Endothelial cell of umbilical vein (primary cell): ENCODE results near the gene GID4. TPM values are rescaled to one million over a fixed set of nuclear protein-coding genes. Genes with fewer than 3 reads are reported as not detected.

Source experiments
- BruUV-seq: library from RNA; stranded (reverse); fragments of 400-500 nt; replicated peaks from 2 replicates; lab custom pipeline; 2021; lab: Mats Ljungman, UMichigan
- CTCF ChIA-PET: fragments of 300-600, 350-600 bp; sonication (Branson Sonifier 250); formaldehyde crosslinking; loops from one replicate; lab custom pipeline; 2021; ENCODE audit warnings: antibody characterized with exemption, inconsistent platforms; lab: Charles Lee
- POLR2A ChIA-PET: fragments of 300-600, 350-600 bp; sonication (Branson Sonifier 250); formaldehyde crosslinking; loops from one replicate; lab custom pipeline; 2021; ENCODE audit warnings: antibody characterized with exemption, inconsistent platforms; lab: Charles Lee
- DNase-seq: peaks from one replicate; pipeline ENCODE4 v3.0.0-alpha.2; 2011; ENCODE audit warnings: low read depth, low spot score
- FAIRE-seq: peaks from 2 replicates; lab custom pipeline; 2011; peaks lifted over from hg19 to GRCh38; lab: Jason Lieb, UNC
- H2AFZ ChIP-seq: 2 replicates; pipeline ENCODE4 v1.6.0; 2012; ENCODE audit warnings: low read depth, low read length, control low read depth, inconsistent platforms
- H3K27ac ChIP-seq: 2 replicates; pipeline ENCODE4 v1.5.1; 2011; ENCODE audit warnings: low read depth, mild to moderate bottlenecking, control low read depth, low read length, moderate library complexity; ENCODE audit not compliant: insufficient read depth
- H3K27me3 ChIP-seq, 2 experiments: 2 replicates each; pipeline versions ENCODE4 v1.6.0 to v1.6.1; 2011; ENCODE audit warnings: low read length in 2 of 2, mixed read lengths in 1 of 2; ENCODE audit not compliant: control insufficient read depth in 2 of 2, insufficient read depth in 2 of 2
- H3K36me3 ChIP-seq, 2 experiments: 2 replicates in 1 of 2; 3 replicates in 1 of 2; pipeline ENCODE4 v1.5.1; 2011; ENCODE audit warnings: low read length in 2 of 2, mild to moderate bottlenecking in 1 of 2, moderate library complexity in 1 of 2; ENCODE audit not compliant: control insufficient read depth in 2 of 2, insufficient read depth in 2 of 2; ENCODE audit errors: extremely low read depth in 1 of 2
- H3K4me1 ChIP-seq: 3 replicates; pipeline ENCODE4 v1.5.1; 2011; ENCODE audit warnings: mild to moderate bottlenecking, low read length; ENCODE audit not compliant: control insufficient read depth, insufficient read depth; ENCODE audit errors: extremely low read depth
- H3K4me2 ChIP-seq: 2 replicates; pipeline ENCODE4 v1.6.1; 2011; ENCODE audit warnings: low read length, control low read depth, mixed read lengths; ENCODE audit not compliant: insufficient read depth
- H3K4me3 ChIP-seq, 3 experiments: fragments of 200-600 bp in 1 of 3; sonication (generic), shearing (Covaris generic) in 1 of 3; replicated peaks in 1 of 3; 2 replicates each; pipeline ENCODE4 v1.5.1; 2011 to 2016; ENCODE audit warnings: control low read depth in 3 of 3, low read length in 3 of 3, mild to moderate bottlenecking in 2 of 3, inconsistent platforms in 1 of 3, low read depth in 1 of 3, moderate library complexity in 1 of 3; ENCODE audit not compliant: insufficient read depth in 1 of 3
- H3K79me2 ChIP-seq: 2 replicates; pipeline ENCODE4 v1.6.0; 2012; ENCODE audit warnings: low read length, inconsistent platforms; ENCODE audit not compliant: control insufficient read depth, insufficient read depth
- H3K9ac ChIP-seq: replicated peaks from 2 replicates; pipeline ENCODE3; 2011; ENCODE audit warnings: low read length, control low read depth; ENCODE audit not compliant: insufficient read depth; ENCODE audit errors: extremely low read depth
- H3K9me1 ChIP-seq: replicated peaks from 3 replicates; pipeline ENCODE4 v1.6.0; 2011; ENCODE audit warnings: mild to moderate bottlenecking, low read length; ENCODE audit not compliant: control insufficient read depth, insufficient read depth; ENCODE audit errors: extremely low read depth
- H3K9me3 ChIP-seq: replicated peaks from 2 replicates; pipeline ENCODE4 v1.5.1; 2012; ENCODE audit warnings: low read length, inconsistent platforms; ENCODE audit not compliant: control insufficient read depth, insufficient read depth
- H4K20me1 ChIP-seq: replicated peaks from 2 replicates; pipeline ENCODE3; 2011; ENCODE audit warnings: mild to moderate bottlenecking, low read length; ENCODE audit not compliant: control insufficient read depth, insufficient read depth; ENCODE audit errors: extremely low read depth
- CTCF ChIP-seq, 2 donors: IDR thresholded peaks; 1 replicate in 1 of 2; 2 replicates in 1 of 2; pipeline ENCODE4 v1.5.1; 2011; ENCODE audit warnings: low read length in 2 of 2, mild to moderate bottlenecking in 2 of 2, moderate library complexity in 2 of 2, control low read depth in 1 of 2, inconsistent platforms in 1 of 2, low read depth in 1 of 2; ENCODE audit not compliant: insufficient read depth in 1 of 2; ENCODE audit errors: extremely low read depth in 1 of 2
- EZH2 ChIP-seq: IDR thresholded peaks from 2 replicates; pipeline ENCODE4 v1.6.1; 2012; ENCODE audit warnings: borderline replicate concordance, low read depth, mild to moderate bottlenecking, moderate library complexity, low read length, inconsistent platforms; ENCODE audit not compliant: severe bottlenecking
- FOS ChIP-seq: IDR thresholded peaks from 2 replicates; pipeline ENCODE4 v1.6.1; 2011; ENCODE audit warnings: mild to moderate bottlenecking, low read length, moderate library complexity, borderline replicate concordance; ENCODE audit not compliant: insufficient read depth
- JUN ChIP-seq: IDR thresholded peaks from 2 replicates; pipeline ENCODE4 v1.6.1; 2011; ENCODE audit warnings: borderline replicate concordance, low read depth; ENCODE audit not compliant: insufficient read length, insufficient read depth
- MAX ChIP-seq: IDR thresholded peaks from 2 replicates; pipeline ENCODE4 v1.6.1; 2011; ENCODE audit not compliant: insufficient read depth, insufficient read length
- MYC ChIP-seq: IDR thresholded peaks from one replicate; pipeline ENCODE4 v1.6.1; 2011; ENCODE audit warnings: mild to moderate bottlenecking, low read depth, low read length
- POLR2A ChIP-seq: IDR thresholded peaks from 2 replicates; pipeline ENCODE4 v1.6.1; 2012; ENCODE audit warnings: low read depth, mild to moderate bottlenecking, control low read depth, low read length
- POLR2AphosphoS5 ChIP-seq: IDR thresholded peaks from 2 replicates; pipeline ENCODE4 v1.6.1; 2012; ENCODE audit warnings: low read depth, mild to moderate bottlenecking, control low read depth, low read length, moderate library complexity; ENCODE audit not compliant: insufficient read depth
- dilution Hi-C: fragments of 300-500 bp; cut with MboI; formaldehyde crosslinking; loops from one replicate; pipeline ENCODE4 v1.15.0; 2019; ENCODE audit warnings: low sequenced_read_pairs; ENCODE audit not compliant: extremely low pct_ligation_motif_present
- intact Hi-C: fragments of 100-400 bp; cut with micrococcal nuclease; formaldehyde crosslinking; loops from one replicate; pipeline ENCODE4 v1.10.0; 2022
- polyA plus RNA-seq, 4 experiments: library from polyadenylated mRNA; depleted of rRNA in 3 of 4; stranded (reverse) in 3 of 4; unstranded in 1 of 4; fragments of >200 nt; gene quantifications; 2 replicates each; pipeline versions ENCODE4 v1.2.1 to v1.2.3, GENCODE V29; 2011 to 2012; ENCODE audit warnings: missing spikeins in 1 of 4
- total RNA-seq: library from RNA; stranded (reverse); gene quantifications from 2 replicates; pipeline ENCODE4 v1.2.3, GENCODE V29; 2021

Gene GID4
- total and polyA plus RNA-seq, 2 donors (not counting 3 experiments of a cell fraction or from before 2014, with no cell fraction given): 6.4 to 11.3 TPM

DNA sequence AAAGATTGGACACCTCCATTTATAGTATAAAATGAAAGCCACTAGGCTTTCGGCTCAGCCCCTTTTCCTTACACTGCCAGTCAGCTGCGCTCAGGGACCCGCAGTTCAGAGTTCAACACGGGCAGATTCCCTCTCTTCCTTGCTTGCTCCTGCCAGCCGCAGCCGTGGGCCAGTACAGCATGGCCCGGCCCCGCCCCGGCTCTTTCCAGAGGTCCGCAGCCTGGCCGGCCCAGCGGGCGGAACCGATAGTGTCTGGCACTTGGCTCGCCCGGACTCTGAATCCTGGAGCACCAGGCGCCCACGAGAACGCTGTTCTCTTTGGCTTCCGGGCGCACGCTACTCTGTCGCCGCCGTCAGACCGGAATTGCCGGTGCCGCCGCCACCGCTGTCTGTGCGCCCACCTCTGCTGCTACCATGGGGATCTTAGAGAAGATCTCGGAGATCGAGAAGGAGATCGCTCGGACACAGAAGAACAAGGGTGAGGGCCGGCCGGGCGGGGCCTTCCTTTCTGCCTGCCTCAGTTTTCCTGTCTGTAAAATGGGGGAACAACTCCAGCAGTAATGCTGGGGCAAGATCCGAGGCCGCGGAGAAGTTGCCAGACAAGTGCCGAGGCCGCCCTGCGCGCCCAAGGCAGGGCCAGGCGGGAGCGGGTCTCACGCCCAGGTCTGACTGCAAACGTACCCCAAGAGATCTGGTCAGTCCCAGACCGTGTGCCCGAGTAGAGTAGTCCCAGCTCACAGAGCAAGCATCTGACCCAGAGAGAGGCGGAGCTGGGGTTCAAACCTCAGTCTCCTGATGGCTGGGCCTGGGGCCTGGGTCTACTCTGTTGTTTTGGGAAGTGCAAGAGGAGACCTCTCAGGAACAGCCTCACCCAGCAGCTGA, 48.6 kb downstream of the GID4 start, which contains the start of gene DRG2:
DRG2 (plus strand) TSS at position 339 of the 882 bp plus-strand sequence; CDS start at position 415, 76 bp downstream.
- H3K9ac ChIP-seq: peak within 1 kb of the TSS; percentile 68
- FAIRE-seq (peak; percentile 87), DNase-seq (peak; percentile 95)
- peak within 1 kb of the TSS; percentile 64 to 82 (median 72) for H3K4me3 ChIP-seq
- H2AFZ ChIP-seq: peak within 1 kb of the TSS; percentile 71
- dilution Hi-C loops: no loop called here
- BruUV-seq: TSS peak; percentile 78
- H3K27me3 ChIP-seq: no peaks in the 10 kb centered on the region
- ChIA-PET POLR2A (no interaction called here), CTCF (no interaction called here)
- no peaks in the 10 kb centered on the region for H4K20me1 ChIP-seq
- H3K27ac ChIP-seq: peak within 1 kb of the TSS; percentile 53
- no peaks in the 10 kb centered on the region for H3K9me3 ChIP-seq
- H3K36me3 ChIP-seq: no peaks in the 10 kb centered on the region
- H3K4me2 ChIP-seq: peak within 1 kb of the TSS; percentile 90
- peaks cover 8% of the 10 kb centered on the region for H3K4me1 ChIP-seq
- peaks cover 19% of the 10 kb centered on the region for H3K79me2 ChIP-seq
- TF ChIP-seq MYC (peak; percentile 59), EZH2 (no peak), POLR2A (peak; percentile 54), JUN (no peak), POLR2AphosphoS5 (peak; percentile 92), CTCF (IDR thresholded peaks at IDR 0.05; ENCODE audit: extremely low read depth in 1 of 2, insufficient read depth in 1 of 2, low read depth in 1 of 2, low read length in 2 of 2) (no peak), FOS (no peak), MAX (peak; percentile 56)
- intact Hi-C loops: no loop called here
- H3K9me1 ChIP-seq: no peaks in the 10 kb centered on the region
